ENCODE results near the gene LRRC2.

GRCh38 chr3:46609944-46610722 is 44.0 kb upstream of the LRRC2 start:
- TF ChIP-seq, protein P1, sequence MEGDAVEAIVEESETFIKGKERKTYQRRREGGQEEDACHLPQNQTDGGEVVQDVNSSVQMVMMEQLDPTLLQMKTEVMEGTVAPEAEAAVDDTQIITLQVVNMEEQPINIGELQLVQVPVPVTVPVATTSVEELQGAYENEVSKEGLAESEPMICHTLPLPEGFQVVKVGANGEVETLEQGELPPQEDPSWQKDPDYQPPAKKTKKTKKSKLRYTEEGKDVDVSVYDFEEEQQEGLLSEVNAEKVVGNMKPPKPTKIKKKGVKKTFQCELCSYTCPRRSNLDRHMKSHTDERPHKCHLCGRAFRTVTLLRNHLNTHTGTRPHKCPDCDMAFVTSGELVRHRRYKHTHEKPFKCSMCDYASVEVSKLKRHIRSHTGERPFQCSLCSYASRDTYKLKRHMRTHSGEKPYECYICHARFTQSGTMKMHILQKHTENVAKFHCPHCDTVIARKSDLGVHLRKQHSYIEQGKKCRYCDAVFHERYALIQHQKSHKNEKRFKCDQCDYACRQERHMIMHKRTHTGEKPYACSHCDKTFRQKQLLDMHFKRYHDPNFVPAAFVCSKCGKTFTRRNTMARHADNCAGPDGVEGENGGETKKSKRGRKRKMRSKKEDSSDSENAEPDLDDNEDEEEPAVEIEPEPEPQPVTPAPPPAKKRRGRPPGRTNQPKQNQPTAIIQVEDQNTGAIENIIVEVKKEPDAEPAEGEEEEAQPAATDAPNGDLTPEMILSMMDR (IDR thresholded peaks at IDR 0.05): no peak
- TF ChIP-seq EP300 (IDR thresholded peaks at IDR 0.05): no peak
